Activated CD8-positive, alpha-beta memory T cell treated with anti-CD3 and anti-CD28 coated beads for 4 hours (primary cell): Measurements from ENCODE around the gene MIPEP.

Experiments used
- DNase-seq, 2 donors: peaks; one replicate each; pipeline ENCODE4 v3.0.0-alpha.2; 2020; ENCODE audit warnings: low read depth in 2 of 2

MIPEP gene

GRCh38 chr13:23680845-23681669, 208.1 kb downstream of the MIPEP start:
- DNase-seq: no peak
